ENCODE data around the gene FAF2.

Gene FAF2

GRCh38 chr5:176529741-176530141 is 81.6 kb downstream of the FAF2 start:
- DNase-seq, result no peak

GRCh38 chr5:176530393-176530982 is 82.3 kb downstream of the FAF2 start:
- DNase-seq, result no peak

DNA sequence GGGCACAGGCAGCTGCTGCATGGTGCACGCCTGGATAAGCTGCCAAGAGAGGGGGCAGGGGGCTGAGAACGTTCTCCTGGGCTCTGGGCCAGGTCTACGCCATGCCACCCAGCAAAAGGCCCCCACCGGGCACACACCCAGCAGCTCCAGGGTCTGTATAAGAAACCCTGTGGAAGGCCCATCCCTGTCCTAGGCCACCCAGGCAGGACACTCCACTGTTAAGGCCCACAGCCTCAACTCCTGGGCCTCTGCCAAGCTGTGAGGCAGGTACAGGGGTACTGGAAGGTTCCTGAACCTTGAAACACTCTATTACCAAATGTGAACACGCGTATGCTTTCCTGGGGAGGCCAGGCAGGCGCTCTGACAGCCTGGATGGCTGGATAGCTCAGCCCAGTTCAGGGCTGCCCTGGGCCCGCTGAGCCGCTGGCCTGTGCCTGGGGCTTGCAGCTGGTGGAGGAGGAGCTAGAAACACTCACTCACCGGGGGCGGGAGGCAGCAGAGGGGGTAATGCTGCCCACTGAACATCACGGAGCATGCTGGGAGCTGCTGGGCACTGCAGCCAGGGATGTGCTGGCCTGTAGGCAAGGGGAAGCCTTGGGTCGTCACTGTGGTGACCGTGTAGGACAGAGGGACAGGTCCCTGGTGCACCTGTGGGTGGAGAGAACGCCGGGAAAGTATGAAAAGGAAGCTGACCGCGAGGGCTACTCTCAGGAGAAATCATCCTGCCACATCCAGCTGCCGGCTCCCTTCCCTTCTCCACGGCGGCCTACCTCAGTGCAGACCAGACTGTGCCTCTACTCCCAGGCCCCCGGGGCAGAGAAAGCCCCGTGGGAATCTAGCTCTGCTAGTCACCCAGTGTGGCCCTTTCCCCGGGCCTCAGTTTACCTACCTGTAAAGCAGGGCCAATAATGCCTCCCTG is 83.1 kb downstream of the FAF2 start:
- DNase-seq, result peak in 53 of 56 donors; percentile 25 to 91 (median 78)

GRCh38 chr5:176531902-176532493 is 83.8 kb downstream of the FAF2 start:
- no peak for DNase-seq

GRCh38 chr5:176532795-176533194 is 84.6 kb downstream of the FAF2 start:
- no peak for DNase-seq

GRCh38 chr5:176533390-176533789 is 85.2 kb downstream of the FAF2 start:
- DNase-seq, result peak in 6 of 56 donors; percentile 13 to 37 (median 24)

GRCh38 chr5:176533894-176534611 is 85.9 kb downstream of the FAF2 start:
- peak in 1 of 56 donors; percentile 6 for DNase-seq

DNA sequence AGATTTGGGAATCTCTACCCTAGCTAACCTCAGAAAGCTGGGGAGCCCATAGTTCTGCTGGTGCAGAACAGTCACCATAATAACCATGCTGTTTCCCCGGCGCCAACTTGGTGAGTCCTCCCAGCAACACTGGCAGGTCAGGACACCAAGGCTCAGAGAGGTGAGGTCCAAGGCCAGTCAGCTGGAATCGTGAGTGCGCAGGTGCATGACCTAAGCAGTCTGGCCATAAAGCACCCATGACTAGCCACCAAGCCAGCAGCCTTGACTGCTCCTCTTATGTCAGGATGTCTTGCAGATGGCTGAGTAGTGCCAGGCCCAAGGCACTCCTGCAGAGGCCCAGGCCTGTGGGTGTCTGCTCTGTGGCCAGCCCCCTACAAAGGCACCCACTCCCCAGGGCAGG is 86.5 kb downstream of the FAF2 start:
- DNase-seq, result no peak

GRCh38 chr5:176535101-176535663 is 87.0 kb downstream of the FAF2 start:
- peak in 2 of 56 donors; percentile 20 to 23 for DNase-seq

GRCh38 chr5:176535664-176536131 is 87.5 kb downstream of the FAF2 start:
- DNase-seq, result no peak

DNA sequence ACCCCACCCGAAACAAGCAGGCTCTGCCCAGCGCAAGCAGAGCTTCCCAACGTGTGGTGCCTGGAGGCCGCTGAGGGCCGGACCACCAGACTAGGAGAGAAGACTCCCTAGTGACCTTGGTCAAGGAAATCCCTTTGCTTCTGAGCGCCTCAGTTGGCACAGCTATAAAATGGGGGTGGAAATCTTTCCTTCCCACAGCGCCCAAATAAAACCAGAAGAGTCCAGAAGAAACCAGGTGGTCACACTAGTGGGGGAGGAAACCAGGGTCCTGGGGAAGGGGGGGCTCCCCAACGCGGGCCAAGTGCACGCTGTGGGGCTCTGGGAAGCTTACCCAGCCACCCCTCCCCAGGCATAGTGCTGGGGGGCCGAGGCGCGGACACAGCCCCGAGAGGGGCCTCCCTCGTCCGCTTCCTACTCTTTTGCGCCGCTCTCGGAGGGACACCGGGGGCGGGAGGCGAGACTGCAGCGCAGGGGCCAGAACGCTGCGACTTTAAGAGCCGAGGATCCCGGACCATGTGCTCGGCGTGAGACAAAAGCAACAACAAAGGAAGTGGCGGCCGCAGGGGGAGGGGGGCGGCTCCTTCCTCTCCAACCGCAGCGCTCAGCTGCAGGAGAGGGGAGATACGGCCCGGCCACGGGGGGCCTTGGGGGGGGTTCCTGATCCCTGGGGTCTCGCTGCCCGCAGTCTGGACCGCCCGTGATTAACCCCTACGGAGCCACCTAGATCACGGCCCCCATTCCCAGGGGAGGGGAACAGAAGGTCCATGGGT is 88.1 kb downstream of the FAF2 start:
- peak in 54 of 56 donors; percentile 19 to 86 (median 68) for DNase-seq

GRCh38 chr5:176536902-176537553 is 88.8 kb downstream of the FAF2 start, which contains the start of gene RNF44:
TSS of gene RNF44 (minus strand) at chr5:176537402. CDS start at chr5:176532472, 4,930 bp downstream.
- peak; percentile 80 to 99 (median 98) for DNase-seq

GRCh38 chr5:176537554-176538229 is 89.5 kb downstream of the FAF2 start:
- DNase-seq, result peak; percentile 83 to 100 (median 98)

DNA sequence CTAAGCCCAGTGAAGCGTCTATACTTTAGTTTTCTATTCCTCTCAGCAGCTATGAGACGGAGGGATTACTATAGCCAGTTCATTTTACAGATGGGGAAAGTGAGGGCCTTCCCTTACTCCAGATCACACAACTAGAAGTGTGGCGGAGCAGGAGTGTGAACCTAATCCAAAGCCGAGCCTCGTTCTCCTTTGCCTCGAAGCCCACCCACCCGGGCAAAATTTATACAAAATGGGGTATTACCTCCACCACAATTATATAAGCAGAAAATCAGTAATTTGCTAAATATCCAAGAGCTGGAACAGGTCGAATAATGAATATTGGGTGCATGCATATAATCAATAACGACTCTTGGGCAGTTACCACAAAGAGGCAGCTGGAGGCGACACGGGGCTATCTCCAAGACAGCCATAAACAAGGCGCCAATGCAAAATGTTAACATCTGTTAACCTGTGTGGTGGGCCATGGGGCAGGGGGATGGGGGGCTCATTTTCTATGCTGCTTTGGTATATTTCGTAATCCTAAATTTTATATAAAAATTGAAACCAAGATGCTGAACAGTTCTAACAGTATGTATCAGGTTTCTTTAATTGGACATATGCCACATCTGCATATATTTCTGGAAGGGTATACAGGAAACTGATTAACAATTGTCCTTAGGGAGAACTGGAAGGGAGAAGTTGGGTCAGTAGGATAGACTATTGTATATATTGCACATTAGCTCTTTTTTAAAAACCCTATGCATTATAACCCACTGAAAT is 90.2 kb downstream of the FAF2 start:
- DNase-seq, result no peak

- no peak for DNase-seq
These were observed 90.8 kb downstream of the FAF2 start for GRCh38 chr5:176538989-176539384.

DNA sequence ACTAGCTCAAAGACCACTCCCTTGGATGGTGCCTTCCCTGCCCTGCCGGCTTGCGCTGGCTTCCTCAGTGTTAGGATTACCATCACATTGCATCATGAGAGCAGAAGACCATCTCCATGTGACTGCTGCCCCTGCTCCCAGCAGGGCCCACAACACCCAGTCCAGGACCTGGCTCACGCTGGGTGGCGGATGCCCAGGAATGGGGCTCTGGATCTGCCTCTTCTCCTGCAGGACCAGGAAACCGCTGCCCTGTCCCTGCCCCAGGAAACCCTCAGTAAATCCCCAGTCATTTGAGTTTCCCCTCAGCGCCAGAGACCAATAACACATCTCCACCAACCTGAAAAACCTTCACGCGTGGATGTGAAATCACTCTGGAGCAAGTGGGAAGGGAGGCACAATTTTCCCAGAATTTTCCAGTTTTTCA is 92.3 kb downstream of the FAF2 start:
- no peak for DNase-seq

DNA sequence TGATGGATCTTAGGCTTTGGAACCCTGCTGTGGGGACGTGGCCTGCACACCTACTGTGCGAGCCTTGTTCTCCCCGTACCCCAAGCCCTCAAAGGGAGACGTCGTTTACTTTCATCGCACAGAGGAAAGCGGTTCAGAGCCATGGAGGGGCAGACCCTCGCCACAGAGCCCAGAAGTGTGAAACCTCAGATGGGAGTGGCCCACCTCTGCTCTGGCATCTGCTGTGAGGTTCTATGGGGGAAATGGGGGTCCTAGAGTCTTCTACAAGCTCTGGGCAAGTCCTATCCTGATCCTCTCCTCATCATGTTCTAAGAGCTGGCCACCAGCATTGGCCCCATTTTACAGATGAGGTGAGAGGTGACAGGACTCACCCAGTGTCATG is 92.8 kb downstream of the FAF2 start:
- DNase-seq, result no peak
